GM12878 (cell line): ENCODE results near the gene EMX1. TPM values are rescaled to one million over a fixed set of nuclear protein-coding genes. Genes with fewer than 3 reads are reported as not detected.

Experiments
- ATAC-seq: fragments of 200-7000 bp; cut with Tn5 transposase; 3 replicates; pipeline ENCODE4 v1.9.1; 2020; ENCODE audit warnings: mild to moderate bottlenecking, moderate library complexity
- BruUV-seq: library from RNA; stranded (reverse); fragments of 400-500 nt; replicated peaks from 2 replicates; lab custom pipeline; 2021; lab: Mats Ljungman, UMichigan
- CTCF ChIA-PET: fragments of 300-600 bp; sonication (Branson Sonifier 250); formaldehyde crosslinking; extraction: SDS; loops from one replicate; lab custom pipeline; 2021; ENCODE audit warnings: inconsistent platforms; lab: Yijun Ruan, JAX
- POLR2A ChIA-PET: fragments of 350-600 bp; formaldehyde crosslinking; extraction: SDS; loops from one replicate; lab custom pipeline; 2021; ENCODE audit warnings: inconsistent platforms; lab: Charles Lee
- RAD21 ChIA-PET: fragments of 300-600 bp; sonication (Branson Sonifier 250); formaldehyde crosslinking; loops from one replicate; lab custom pipeline; 2023; ENCODE audit warnings: antibody characterized with exemption; ENCODE audit not compliant: unreplicated experiment; lab: Charles Lee
- SMC1A ChIA-PET: fragments of 300-600 bp; sonication (Branson Sonifier 250); formaldehyde crosslinking; loops from one replicate; lab custom pipeline; 2023; ENCODE audit not compliant: unreplicated experiment, uncharacterized antibody; lab: Charles Lee
- DNase-seq: peaks from one replicate; pipeline ENCODE4 v3.0.0-alpha.2; 2011; ENCODE audit warnings: low read depth, low spot score
- FAIRE-seq: peaks from 3 replicates; lab custom pipeline; 2011; peaks lifted over from hg19 to GRCh38; lab: Jason Lieb, UNC
- H2AFZ ChIP-seq: 2 replicates; pipeline ENCODE4 v1.6.0; 2011; ENCODE audit warnings: low read depth, low read length, control low read depth; ENCODE audit not compliant: control insufficient read depth
- H3K27ac ChIP-seq: 2 replicates; pipeline ENCODE4 v1.5.1; 2011; ENCODE audit warnings: control low read depth; ENCODE audit not compliant: control insufficient read depth, insufficient read depth
- H3K27me3 ChIP-seq, 2 experiments: replicated peaks in 1 of 2; 2 replicates each; pipeline versions ENCODE4 v1.6.0 to v1.6.1; 2011; ENCODE audit warnings: low read length in 1 of 2; ENCODE audit not compliant: control insufficient read depth in 2 of 2, insufficient read depth in 2 of 2
- H3K36me3 ChIP-seq, 2 experiments: 2 replicates each; pipeline ENCODE4 v1.5.1; 2011; ENCODE audit warnings: low read length in 1 of 2; ENCODE audit not compliant: control insufficient read depth in 2 of 2, insufficient read depth in 2 of 2
- H3K4me1 ChIP-seq: 2 replicates; pipeline ENCODE4 v1.6.1; 2011; ENCODE audit warnings: mild to moderate bottlenecking, low read length, moderate library complexity, mixed read lengths; ENCODE audit not compliant: control insufficient read depth, insufficient read depth
- H3K4me2 ChIP-seq: 2 replicates; pipeline ENCODE4 v1.6.0; 2011; ENCODE audit warnings: control low read depth; ENCODE audit not compliant: control insufficient read depth, insufficient read depth
- H3K4me3 ChIP-seq: fragments of 200-600 bp; sonication (generic); 2 replicates; pipeline ENCODE4 v1.5.1; 2016
- H3K79me2 ChIP-seq: 2 replicates; pipeline ENCODE4 v1.6.0; 2011; ENCODE audit warnings: low read length; ENCODE audit not compliant: control insufficient read depth, insufficient read depth
- H3K9ac ChIP-seq: 2 replicates; pipeline ENCODE4 v1.8.0; 2011; ENCODE audit warnings: low read length, control low read depth, mixed read lengths; ENCODE audit not compliant: control insufficient read depth, insufficient read depth
- H3K9me3 ChIP-seq: replicated peaks from 3 replicates; pipeline ENCODE4 v1.5.1; 2011; ENCODE audit warnings: mild to moderate bottlenecking, low read length; ENCODE audit not compliant: control insufficient read depth, insufficient read depth
- H4K20me1 ChIP-seq: 2 replicates; pipeline ENCODE4 v1.6.0; 2011; ENCODE audit not compliant: control insufficient read depth, insufficient read depth
- ASH2L ChIP-seq: fragments of 300-600, 200-600 bp; sonication (generic); IDR thresholded peaks from 2 replicates; pipeline ENCODE4 v1.6.1; 2017; ENCODE audit warnings: low read depth, mild to moderate bottlenecking, borderline replicate concordance
- CREB1 ChIP-seq: IDR thresholded peaks from 2 replicates; pipeline ENCODE4 v1.6.1; 2012; ENCODE audit warnings: low read depth, mild to moderate bottlenecking, inconsistent platforms
- DPF2 ChIP-seq: fragments of 450-650 bp; IDR thresholded peaks from 2 replicates; pipeline ENCODE4 v1.6.1; 2017; ENCODE audit warnings: mild to moderate bottlenecking
- HDAC6 ChIP-seq: fragments of 200-600 bp; sonication (generic); IDR thresholded peaks from one replicate; pipeline ENCODE4 v1.8.0; 2017; ENCODE audit warnings: antibody characterized with exemption; ENCODE audit not compliant: unreplicated experiment
- JUNB ChIP-seq: IDR thresholded peaks from 2 replicates; pipeline ENCODE4 v1.6.1; 2016; ENCODE audit warnings: antibody characterized with exemption, mild to moderate bottlenecking
- KDM1A ChIP-seq: fragments of 200-600 bp; sonication (generic); IDR thresholded peaks from 2 replicates; pipeline ENCODE4 v1.6.1; 2016; ENCODE audit warnings: borderline replicate concordance
- MEF2A ChIP-seq: IDR thresholded peaks from 2 replicates; pipeline ENCODE4 v1.6.1; 2011; ENCODE audit warnings: low read depth, mild to moderate bottlenecking, low read length, moderate library complexity; ENCODE audit not compliant: insufficient read depth
- MXI1 ChIP-seq: fragments of 150-350 bp; IDR thresholded peaks from 2 replicates; pipeline ENCODE4 v1.6.1; 2011; ENCODE audit warnings: low read depth, mild to moderate bottlenecking, inconsistent platforms, low read length, improper control_type of control experiment
- MYB ChIP-seq: fragments of 150-350 bp; IDR thresholded peaks from 2 replicates; pipeline ENCODE4 v1.6.1; 2014; ENCODE audit warnings: mild to moderate bottlenecking, low read depth, low read length, borderline replicate concordance
- NFXL1 ChIP-seq: fragments of 450-650 bp; IDR thresholded peaks from 2 replicates; pipeline ENCODE4 v1.6.1; 2017; ENCODE audit warnings: antibody characterized with exemption, mild to moderate bottlenecking, borderline replicate concordance
- NRF1 ChIP-seq: conservative IDR thresholded peaks from 2 replicates; pipeline ENCODE4 v1.6.1; 2011; ENCODE audit warnings: mild to moderate bottlenecking, low read depth, low read length, improper control_type of control experiment
- RAD21 ChIP-seq: IDR thresholded peaks from 2 replicates; pipeline ENCODE4 v1.6.1; 2011; ENCODE audit warnings: mild to moderate bottlenecking, low read depth, low read length, moderate library complexity; ENCODE audit not compliant: insufficient read depth
- TCF12 ChIP-seq: IDR thresholded peaks from 2 replicates; pipeline ENCODE4 v1.6.1; 2011; ENCODE audit warnings: low read depth, mild to moderate bottlenecking, low read length
- whole genome bisulfite sequencing: methylation state at CpG from one replicate; pipeline ENCODE4 v1.1.6; 2016; ENCODE audit warnings: low lambda C conversion rate; ENCODE audit not compliant: insufficient replicate concordance, insufficient coverage; ENCODE audit errors: missing lambda C conversion rate; 5-methylcytosine and 5-hydroxymethylcytosine counted together
- in situ Hi-C: fragments of 300-500 bp; cut with MboI; formaldehyde crosslinking; loops from 9 replicates; pipeline ENCODE4 v1.14.3; 2018; ENCODE audit warnings: mixed read lengths
- intact Hi-C: fragments of 100-400 bp; cut with micrococcal nuclease; formaldehyde crosslinking; loops from one replicate; pipeline ENCODE4 v1.14.2; 2022; ENCODE audit not compliant: unreplicated experiment
- polyA plus RNA-seq, 11 experiments: library from polyadenylated mRNA; depleted of rRNA in 4 of 11; unstranded in 6 of 11; stranded (reverse) in 5 of 11; fragments of >200 nt; fragmentation: Nextera tagmentation in 4 of 11; fragmentation: Illumina TruSeq in 1 of 11; extraction: Ambion mirVana in 4 of 11; extraction: Trizol in 1 of 11; gene quantifications; 1 replicate in 1 of 11; 2 replicates in 10 of 11; pipeline versions ENCODE4 v1.2.1 to v1.2.3, GENCODE V29; 2011 to 2016; ENCODE audit warnings: inconsistent platforms in 2 of 11, missing spikeins in 2 of 11, low read depth in 1 of 11
- total RNA-seq, 4 experiments: library from RNA; depleted of rRNA in 3 of 4; stranded (reverse); fragments of >200 nt in 3 of 4; fragmentation: Illumina TruSeq in 1 of 4; extraction: Trizol in 1 of 4; gene quantifications; 2 replicates each; pipeline versions ENCODE4 v1.2.1 to v1.2.3, GENCODE V29; 2013 to 2021
- TF ChIP-seq, protein P1 (sequence below): fragments of 450-650 bp; IDR thresholded peaks from 2 replicates; pipeline ENCODE4 v1.6.1; 2014; ENCODE audit warnings: mild to moderate bottlenecking
- TF ChIP-seq, protein P2 (sequence below): IDR thresholded peaks from 2 replicates; pipeline ENCODE4 v1.6.1; 2011; ENCODE audit warnings: borderline replicate concordance, low read depth, mild to moderate bottlenecking, moderate library complexity, low read length; ENCODE audit not compliant: insufficient read depth, poor library complexity, severe bottlenecking
- TF ChIP-seq, protein P3 (sequence below): IDR thresholded peaks from 2 replicates; pipeline ENCODE4 v1.6.1; 2011; ENCODE audit warnings: mild to moderate bottlenecking, low read depth, low read length, moderate library complexity; ENCODE audit not compliant: insufficient replicate concordance
- TF ChIP-seq, protein P4 (sequence below): IDR thresholded peaks from 2 replicates; pipeline ENCODE4 v1.6.1; 2012; ENCODE audit warnings: low read depth, low read length, improper control_type of control experiment

The EMX1 gene
- total and polyA plus RNA-seq, 10 of the 15 experiments (the other 5 are each of a cell fraction or from before 2014, with no cell fraction given): 0.07 to 5.1 (median 1.2) TPM; not detected in 1

DNA sequence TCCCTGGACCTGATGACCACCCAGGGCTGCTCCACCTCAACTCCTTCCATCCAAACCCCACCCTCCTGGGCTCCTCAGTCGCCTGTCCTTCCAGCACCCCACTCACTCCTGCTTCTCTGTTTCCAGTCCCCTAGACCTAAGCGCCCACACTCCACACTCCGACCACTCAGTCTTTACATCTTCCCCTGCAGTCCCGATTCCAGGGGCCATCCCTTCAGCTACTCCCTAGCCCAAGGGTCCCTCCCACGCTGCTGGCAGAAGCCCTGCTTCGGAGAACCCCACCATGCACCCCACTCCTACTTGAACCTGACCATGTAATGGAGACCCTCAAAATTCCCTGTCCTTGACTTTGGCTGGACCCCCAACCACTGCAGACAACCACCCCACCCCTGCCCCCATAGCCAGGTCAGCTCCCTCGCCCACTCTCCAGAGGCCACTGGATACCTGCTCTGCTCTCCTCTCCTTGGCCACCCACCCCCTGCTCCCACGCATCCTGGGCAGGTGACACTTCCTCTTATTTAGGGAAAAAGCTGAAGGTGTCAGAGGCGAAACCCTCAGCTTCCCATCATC is 28.2 kb downstream of the EMX1 start:
- Histone ChIP-seq H3K9ac (no peak overlapping the region), H3K27ac (no peak overlapping the region), H3K36me3 (no peaks in the 10 kb centered on the region), H3K4me3 (no peak overlapping the region), H2AFZ (no peak overlapping the region), H3K9me3 (no peaks in the 10 kb centered on the region), H3K79me2 (no peaks in the 10 kb centered on the region), H3K4me1 (no peaks in the 10 kb centered on the region), H3K27me3 (no peaks in the 10 kb centered on the region), H4K20me1 (no peaks in the 10 kb centered on the region), H3K4me2 (no peak overlapping the region)
- ChIA-PET POLR2A (no interaction called here), CTCF (no interaction called here), RAD21 (interaction anchor here (0.6 kb wide), 1 partner anchor 1295 kb away, joined by 3 read pairs; no protein-coding TSS in a partner anchor), SMC1A (no interaction called here)
- FAIRE-seq (no peak), DNase-seq (no peak), ATAC-seq (no peak)
- no TSS peak for BruUV-seq
- WGBS: 34% methylated on average over 9 of the region's 9 CpGs
- intact Hi-C loops (no loop called here), in situ Hi-C loops (no loop called here)
- TF ChIP-seq, protein P1, sequence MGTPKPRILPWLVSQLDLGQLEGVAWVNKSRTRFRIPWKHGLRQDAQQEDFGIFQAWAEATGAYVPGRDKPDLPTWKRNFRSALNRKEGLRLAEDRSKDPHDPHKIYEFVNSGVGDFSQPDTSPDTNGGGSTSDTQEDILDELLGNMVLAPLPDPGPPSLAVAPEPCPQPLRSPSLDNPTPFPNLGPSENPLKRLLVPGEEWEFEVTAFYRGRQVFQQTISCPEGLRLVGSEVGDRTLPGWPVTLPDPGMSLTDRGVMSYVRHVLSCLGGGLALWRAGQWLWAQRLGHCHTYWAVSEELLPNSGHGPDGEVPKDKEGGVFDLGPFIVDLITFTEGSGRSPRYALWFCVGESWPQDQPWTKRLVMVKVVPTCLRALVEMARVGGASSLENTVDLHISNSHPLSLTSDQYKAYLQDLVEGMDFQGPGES: no peak
- no peak for TF ChIP-seq TCF12
- TF ChIP-seq, protein P2, sequence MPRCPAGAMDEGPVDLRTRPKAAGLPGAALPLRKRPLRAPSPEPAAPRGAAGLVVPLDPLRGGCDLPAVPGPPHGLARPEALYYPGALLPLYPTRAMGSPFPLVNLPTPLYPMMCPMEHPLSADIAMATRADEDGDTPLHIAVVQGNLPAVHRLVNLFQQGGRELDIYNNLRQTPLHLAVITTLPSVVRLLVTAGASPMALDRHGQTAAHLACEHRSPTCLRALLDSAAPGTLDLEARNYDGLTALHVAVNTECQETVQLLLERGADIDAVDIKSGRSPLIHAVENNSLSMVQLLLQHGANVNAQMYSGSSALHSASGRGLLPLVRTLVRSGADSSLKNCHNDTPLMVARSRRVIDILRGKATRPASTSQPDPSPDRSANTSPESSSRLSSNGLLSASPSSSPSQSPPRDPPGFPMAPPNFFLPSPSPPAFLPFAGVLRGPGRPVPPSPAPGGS: no peak
- TF ChIP-seq, protein P3, sequence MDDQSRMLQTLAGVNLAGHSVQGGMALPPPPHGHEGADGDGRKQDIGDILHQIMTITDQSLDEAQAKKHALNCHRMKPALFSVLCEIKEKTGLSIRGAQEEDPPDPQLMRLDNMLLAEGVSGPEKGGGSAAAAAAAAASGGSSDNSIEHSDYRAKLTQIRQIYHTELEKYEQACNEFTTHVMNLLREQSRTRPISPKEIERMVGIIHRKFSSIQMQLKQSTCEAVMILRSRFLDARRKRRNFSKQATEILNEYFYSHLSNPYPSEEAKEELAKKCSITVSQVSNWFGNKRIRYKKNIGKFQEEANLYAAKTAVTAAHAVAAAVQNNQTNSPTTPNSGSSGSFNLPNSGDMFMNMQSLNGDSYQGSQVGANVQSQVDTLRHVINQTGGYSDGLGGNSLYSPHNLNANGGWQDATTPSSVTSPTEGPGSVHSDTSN: no peak
- TF ChIP-seq NFXL1: no peak
- TF ChIP-seq NRF1: no peak
- TF ChIP-seq KDM1A: no peak
- no peak for TF ChIP-seq DPF2
- TF ChIP-seq HDAC6: no peak
- TF ChIP-seq CREB1: no peak
- no peak for TF ChIP-seq RAD21
- no peak for TF ChIP-seq MXI1
- TF ChIP-seq MEF2A: no peak
- TF ChIP-seq MYB: no peak
- no peak for TF ChIP-seq ASH2L
- TF ChIP-seq, protein P4, sequence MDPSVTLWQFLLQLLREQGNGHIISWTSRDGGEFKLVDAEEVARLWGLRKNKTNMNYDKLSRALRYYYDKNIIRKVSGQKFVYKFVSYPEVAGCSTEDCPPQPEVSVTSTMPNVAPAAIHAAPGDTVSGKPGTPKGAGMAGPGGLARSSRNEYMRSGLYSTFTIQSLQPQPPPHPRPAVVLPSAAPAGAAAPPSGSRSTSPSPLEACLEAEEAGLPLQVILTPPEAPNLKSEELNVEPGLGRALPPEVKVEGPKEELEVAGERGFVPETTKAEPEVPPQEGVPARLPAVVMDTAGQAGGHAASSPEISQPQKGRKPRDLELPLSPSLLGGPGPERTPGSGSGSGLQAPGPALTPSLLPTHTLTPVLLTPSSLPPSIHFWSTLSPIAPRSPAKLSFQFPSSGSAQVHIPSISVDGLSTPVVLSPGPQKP: no peak
- TF ChIP-seq JUNB: no peak
